RKO (cell line): ENCODE results near the gene ZDHHC13.

Experiments
- DNase-seq: peaks from one replicate; pipeline ENCODE4 v3.0.0-alpha.2; 2016; ENCODE audit warnings: low spot score

Gene ZDHHC13, protein sequence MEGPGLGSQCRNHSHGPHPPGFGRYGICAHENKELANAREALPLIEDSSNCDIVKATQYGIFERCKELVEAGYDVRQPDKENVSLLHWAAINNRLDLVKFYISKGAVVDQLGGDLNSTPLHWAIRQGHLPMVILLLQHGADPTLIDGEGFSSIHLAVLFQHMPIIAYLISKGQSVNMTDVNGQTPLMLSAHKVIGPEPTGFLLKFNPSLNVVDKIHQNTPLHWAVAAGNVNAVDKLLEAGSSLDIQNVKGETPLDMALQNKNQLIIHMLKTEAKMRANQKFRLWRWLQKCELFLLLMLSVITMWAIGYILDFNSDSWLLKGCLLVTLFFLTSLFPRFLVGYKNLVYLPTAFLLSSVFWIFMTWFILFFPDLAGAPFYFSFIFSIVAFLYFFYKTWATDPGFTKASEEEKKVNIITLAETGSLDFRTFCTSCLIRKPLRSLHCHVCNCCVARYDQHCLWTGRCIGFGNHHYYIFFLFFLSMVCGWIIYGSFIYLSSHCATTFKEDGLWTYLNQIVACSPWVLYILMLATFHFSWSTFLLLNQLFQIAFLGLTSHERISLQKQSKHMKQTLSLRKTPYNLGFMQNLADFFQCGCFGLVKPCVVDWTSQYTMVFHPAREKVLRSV

DNA sequence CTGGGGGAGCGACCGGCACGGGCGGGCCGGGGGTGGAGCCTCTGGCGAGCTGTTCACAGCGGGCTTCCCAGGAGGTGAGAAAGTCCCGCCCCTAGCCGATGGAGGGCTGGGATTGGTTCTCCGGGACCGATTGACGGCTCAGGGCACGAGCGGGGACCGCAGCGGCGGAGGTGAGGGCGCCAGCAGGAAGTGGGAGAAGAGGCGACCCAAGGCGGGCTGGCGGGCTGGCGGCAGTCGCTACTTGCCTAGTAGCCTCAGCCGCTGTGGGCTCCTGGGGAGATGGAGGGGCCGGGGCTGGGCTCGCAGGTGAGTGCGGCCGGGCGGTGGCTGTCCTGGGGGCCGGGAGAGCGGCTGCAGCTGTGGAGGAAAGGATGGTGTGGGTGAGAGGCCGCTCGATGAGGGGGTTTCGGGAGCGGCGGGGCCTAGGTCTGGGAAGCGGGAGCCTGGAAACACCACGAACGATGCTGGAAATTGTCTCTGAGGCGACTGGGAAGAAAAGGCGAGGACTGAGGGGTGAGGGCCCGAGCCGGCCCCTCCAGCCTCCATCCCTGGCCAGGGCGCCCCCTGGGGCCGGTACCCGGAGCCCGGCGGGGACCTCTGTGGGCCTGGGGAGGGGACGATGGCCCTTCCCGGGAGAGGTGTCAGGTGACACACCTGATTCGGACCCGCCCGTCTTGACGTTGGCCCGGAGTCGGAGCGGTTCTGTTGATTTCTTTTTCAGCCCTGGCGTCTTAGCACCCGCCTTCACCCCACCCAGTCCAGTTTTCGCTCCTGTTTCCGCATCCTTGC, at the start of gene ZDHHC13:
ZDHHC13 (plus strand) TSS at position 198 of the 789 bp plus-strand sequence; CDS start at position 280, 82 bp downstream.
- DNase-seq, result peak; percentile 91

DNA sequence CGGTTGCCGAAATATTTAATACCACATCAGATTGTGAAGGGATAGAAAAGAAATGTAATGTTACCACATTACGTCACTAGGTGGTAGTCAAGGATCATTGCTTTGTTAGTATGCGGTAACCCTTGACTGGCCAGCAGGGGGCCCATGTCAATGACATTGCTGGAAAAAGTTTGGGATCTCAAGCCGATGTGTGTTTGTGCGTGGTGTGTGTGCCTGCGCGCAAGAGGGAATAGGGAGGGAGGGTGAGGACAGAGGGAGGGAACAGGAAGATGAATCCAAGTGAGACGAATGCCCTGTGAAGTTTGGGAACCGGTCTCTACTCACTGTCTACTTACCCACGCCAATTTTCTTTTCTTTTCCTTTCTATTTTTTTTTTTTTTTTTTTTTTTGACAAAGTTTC, 45.7 kb upstream of the ZDHHC13 start:
- DNase-seq, result peak; percentile 93

DNA sequence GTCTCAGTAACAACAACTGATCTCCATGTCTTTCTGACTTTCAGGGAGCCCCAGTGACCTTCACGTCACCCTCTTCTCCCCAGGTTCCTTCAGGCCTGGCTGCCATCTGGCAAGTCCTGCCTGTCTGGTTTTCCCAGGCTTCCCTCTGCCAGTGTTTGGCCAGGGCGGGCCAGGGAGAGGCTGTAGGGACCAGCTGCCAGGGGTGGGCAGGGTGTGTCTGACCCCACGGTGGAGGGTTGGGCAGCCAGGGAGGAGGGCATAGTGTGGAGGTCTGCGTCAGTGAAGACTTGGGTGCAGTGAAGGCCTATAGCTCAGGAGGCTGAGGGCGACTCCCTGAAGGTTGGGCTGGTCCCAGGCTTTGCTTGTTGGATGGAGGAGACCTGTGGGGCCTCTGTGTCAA, 44.5 kb upstream of the ZDHHC13 start:
- no peak for DNase-seq

DNA sequence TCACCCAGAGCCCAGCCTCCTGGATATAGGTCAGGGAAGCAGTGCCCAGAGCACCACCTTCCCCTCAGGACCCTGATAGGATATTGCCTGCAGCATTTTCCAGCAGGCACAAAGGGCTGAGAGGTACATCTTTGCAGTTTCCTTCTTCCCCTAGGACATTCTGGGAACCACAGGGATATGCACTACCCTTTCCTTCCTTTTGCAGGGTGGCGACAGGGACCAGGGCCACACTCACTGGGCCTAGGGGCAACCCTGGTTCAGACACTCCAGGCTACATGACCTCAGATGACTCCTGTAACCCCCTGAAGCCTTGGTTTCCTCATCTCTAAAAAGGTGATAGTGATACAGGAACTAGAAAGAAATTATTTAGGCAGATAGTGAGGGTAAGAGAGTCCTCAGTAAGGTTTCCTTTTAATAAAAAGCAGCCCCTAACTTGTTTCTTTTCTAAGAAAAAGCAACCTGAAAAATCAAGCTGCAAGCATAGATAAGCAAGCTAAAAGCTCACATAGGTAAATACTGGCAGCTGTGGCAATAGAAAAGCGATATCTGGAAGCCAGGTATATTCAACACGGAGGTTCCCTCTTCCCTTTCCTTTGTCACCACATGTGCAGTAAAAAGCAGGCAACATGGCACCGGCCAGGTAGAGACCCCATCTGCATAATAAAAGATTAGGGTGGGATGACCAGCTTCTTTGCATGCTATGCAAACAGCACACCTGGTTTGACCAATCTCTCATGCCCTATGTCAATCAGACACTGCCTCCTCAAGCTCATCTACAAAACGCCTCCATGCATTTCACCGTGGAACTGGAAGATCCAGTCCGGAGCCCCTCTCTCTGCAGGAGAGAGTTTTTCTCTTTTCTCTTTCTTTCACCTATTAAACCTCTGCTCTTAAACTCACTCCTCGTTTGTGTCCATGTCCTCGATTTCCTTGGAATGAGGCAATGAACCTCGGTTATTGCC, 43.2 kb upstream of the ZDHHC13 start:
- no peak for DNase-seq

DNA sequence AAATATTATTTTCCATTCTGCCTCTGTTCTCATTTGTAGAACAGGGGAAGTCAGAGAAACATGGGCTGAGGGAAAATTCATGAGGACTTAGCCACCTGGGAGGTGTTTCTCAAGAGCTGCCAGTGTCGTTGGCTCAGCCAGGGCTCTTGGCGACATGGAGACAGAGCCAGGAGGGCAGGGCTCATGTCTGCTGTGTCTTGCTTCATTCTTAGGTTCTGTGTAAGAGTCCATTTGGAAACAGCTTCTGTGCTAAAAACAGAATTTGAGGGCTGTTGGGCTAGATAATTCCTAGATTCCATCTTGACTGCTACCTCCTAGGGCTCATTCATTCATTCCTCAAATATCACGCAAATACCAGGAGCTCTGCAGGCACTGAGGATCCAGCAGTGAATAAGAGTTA, 41.3 kb upstream of the ZDHHC13 start:
- no peak for DNase-seq

DNA sequence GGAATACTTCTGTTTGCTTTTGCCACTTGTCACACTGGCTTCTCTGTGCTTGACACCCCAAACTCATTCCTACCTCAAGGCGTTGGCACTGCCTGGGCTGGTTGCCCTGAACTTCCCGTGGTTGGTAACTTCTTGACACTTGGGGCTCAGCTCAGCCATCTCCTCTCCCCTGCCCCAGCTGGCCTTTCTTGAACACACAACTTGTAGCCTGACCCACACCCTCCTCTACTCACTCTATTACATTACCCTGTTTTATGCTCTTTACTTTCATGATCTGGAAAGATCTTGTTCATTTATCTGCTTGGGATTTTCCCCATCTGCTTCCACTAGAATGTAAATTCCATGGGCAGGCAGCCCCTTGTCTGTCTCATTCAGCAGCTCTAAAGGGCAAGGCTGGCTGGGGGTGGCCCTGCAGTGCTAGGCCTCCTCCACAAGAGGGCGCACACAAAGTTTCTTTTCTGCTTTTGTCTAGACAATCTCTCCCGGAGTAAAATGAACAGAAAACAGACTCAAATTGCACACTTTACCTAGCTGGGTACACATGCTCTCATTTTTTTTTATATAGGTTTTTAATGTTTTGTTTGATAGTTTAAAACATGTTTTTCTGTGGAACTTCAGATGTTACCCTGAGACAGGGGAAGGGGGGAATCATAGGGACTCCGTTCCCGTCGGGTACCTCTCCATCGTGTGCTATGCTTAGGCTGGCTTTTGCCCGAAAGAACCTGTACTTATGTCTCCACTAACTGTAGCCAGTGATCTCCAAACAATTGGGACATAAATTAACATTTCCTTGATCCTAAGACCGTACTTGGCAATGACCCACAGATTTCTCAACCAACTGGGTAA, 40.0 kb upstream of the ZDHHC13 start:
- DNase-seq, result peak; percentile 41

DNA sequence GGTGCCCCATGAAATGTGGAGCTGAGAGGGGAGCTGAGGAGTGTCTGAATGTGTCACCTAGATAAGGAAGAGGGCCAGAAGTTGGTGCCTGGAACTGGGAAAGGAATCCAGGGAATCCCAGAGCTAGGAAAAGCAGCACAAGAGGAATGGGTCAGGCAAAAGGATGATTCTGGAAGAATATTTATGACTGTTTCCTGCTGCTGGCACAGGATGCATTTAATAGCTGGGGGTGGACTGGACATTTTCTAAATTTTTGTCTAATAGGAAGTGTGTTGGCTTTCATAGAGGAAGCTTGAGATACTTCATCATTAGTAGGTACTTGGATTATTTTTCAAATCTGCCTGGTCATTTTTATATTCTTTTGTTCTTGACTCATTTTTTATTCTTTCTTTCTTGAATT, 39.0 kb upstream of the ZDHHC13 start:
- DNase-seq, result no peak

DNA sequence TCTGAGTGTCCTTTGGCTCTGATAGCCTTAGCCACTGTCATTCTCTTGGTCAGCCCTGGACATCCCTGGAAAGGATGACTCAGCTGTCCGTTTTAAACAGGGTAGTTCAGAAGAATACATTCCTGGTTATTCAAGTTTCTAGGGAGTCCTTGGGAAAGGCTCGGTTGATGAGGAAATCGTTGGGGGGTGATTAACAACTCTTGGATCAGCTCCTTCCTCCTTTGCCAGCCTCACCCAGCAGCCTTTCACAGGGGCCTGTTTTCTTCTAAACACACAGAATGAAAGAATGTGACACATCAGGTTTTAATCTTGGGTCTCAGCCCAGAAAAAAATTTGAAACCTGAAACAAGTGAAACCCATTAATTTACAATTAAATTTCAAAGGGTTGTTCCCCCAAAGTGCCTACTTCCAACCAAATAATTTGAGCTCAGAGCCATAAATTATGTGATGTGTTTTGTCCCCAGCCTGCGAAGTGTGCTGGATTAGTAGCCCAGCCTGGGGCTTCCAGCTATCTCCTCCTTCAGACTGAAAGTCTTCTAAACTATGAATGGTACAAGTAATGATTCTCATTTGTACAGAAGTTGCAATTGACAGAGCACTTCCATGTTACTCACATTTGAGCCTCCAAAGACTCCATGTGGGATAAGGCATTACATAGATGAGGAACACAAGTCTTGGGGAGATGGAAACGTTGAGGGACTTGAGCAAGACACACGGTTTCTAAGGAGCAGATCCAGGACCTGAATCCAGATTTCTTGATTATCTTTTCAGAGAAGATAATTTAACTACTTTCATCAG, 37.1 kb upstream of the ZDHHC13 start:
- DNase-seq, result no peak

DNA sequence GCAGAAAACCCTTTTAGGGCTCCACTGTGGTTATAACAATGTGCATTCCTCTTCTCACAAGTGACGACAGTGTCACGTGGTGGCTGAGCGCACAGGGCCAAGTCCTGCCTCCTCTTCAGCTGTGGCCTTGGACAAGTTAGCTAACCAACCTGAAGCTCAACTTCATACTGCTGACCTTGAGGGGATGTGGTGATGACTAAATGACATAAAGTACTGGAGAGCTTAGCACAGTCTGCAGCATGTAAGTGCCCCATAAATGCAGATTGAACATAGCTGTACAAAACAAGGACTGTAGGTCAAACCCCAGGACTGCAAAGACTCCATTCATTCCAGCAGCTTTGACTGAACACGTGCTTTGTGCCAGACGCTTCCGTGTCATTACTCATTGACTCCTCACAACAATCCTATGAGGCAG, 36.4 kb upstream of the ZDHHC13 start:
- no peak for DNase-seq

DNA sequence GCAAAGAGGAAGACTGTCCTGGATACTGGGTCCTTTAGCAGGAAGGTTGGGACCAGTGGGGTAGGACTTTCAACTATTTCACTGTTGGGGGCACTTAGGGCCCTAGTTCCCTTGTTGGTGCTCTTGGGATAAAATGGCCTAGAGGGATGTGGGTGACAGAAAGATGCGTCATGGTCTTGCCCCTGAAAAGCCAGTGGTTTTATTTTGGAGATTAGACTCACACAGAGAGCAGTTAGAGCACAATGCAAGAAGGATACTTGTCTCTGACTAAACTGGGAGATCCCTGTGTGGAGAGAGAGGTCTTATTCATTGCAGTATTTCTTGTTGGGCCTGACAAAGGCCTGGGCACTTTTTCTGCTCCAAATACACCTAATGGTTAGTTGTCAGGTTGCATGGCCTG, 33.8 kb upstream of the ZDHHC13 start:
- no peak for DNase-seq

DNA sequence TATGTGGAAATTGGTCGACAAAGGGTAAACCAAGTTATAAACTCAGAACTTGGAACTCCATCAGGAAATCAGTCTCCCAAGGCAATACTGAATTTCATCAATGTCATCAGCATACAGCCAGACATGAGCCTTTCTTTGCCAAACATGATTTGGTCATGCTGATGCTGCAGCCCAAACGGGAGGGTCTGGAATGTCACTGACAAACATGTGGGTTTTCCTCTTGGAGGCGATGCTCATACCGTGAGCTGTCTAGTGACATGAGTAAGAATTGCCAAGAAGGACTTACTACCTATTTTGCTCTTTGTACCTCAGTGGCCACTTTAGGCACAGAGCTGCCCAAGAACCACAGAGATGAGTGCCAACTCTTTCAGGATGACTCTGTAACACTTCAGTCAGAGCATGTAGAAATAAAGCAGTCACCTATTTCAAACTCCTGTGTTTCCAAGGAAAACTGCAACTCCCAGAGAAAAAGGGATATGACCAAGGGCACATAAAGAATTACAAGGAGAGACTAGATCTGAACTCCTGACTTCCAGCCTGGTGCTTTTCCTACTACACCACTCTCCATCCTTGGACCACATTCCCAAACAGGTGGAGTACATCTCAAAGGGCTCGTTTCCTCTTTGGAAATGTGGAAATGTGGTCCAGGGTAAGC, 32.2 kb upstream of the ZDHHC13 start:
- DNase-seq, result no peak

DNA sequence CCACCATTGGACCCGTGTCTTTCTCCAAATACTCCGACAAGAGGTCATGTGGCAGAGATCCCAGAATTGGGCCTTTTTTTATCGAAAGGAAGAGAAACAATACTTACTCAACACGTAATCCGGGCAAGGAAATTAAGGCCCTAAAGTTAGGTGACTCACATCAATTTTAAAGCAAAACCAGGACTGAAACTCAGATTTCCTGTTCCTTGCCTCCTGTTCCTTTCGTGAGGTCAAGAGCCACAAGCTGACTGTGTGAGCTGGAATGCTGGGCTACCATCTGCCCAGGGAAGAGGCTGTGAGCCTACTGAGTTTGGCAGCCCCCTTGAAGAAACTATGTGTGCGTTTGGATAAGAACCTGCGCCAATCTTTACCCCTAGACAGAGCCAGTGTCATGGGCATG, 29.3 kb upstream of the ZDHHC13 start:
- DNase-seq, result no peak

DNA sequence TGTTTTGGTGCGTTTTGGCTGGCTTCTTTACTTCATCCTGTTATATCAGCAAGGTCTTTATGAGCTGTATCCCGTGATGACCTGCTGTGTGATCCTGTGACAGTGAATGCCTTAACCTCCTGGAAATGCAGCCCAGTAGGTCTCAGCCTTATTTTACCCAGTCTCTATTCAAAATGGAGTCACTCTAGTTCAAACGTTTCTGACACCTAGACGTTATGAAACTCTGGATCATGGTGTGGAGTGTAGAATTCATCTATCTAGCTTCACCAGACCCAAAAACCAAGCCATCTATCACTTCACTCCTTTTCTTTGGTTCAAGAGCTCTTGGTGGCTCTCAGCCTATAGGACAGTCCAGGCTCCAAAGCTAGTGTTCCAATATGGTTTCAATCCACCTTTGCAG, 28.2 kb upstream of the ZDHHC13 start:
- no peak for DNase-seq

DNA sequence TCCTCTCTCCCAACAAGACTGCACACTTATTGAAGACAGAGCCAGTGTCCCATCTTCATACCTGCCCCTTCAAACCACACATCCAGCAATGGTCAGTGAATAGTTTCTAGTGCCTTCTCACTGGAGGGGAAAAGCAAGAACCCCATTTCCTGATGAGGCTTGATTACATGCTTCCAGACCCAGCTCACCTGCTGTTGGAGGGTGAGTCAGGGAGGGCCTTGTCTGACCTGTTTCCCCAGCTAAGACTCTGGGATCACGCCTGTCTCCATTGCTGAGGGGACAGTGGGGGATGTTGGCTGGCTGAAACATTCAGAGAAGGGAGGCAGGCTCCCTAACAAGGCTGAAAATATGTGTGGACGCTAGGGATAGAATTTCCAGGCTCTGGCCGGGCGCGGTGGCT, 27.5 kb upstream of the ZDHHC13 start:
- DNase-seq, result no peak

DNA sequence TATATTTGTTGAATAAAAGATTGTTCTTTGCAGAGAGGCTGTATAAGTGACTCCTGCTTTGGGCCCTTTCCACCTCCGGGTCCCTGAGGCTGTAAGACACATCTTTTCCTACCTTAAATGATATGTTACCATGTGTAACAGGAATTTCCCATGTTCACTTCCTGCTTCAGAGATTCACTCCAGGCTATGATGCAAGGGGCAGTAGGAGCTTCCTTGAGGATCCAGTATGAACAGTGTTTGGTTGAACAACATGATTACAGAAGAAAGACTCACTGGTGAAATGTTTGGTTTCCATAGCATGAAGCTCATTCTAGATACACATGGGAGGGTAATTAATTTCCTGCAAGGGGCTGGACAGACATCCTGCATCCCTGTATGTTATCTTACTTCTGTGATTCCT, 25.6 kb upstream of the ZDHHC13 start:
- DNase-seq, result no peak

DNA sequence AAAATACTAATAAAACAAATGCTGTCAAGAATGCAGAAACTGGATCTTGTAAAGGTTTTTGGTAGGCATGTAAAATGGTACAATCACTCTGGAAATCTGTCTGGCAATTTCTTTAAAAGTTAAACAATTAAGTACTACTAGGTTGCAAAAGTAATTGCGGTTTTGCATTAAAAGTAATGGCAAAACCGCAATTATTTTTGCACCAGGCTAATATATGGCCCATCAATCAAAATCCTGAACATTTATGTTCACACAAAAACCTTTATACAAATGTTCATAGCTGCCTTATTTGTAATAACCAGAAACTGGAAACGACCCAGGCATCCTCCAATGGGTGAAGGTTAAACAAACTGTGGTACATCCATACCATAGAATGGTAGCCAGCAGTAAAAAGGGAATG, 24.6 kb upstream of the ZDHHC13 start:
- DNase-seq, result no peak

DNA sequence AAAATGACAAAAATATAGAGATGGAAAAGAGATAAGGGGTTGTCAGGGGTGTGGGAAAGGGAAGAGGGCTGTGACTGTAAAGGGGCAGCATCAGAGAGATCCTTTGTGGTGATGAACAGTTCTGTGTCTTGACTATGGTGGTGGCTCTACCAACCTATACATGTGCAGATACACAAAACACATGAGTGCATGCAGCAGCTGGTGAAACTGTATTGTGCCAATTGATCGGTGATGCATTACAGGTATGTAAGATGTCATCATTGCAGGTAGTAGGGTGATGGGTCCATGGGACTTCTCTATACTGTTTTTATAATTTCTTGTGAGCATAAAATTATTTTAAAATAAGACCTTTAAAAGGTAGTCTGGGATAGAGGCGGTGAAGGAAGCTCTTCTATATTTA, 24.1 kb upstream of the ZDHHC13 start:
- no peak for DNase-seq

DNA sequence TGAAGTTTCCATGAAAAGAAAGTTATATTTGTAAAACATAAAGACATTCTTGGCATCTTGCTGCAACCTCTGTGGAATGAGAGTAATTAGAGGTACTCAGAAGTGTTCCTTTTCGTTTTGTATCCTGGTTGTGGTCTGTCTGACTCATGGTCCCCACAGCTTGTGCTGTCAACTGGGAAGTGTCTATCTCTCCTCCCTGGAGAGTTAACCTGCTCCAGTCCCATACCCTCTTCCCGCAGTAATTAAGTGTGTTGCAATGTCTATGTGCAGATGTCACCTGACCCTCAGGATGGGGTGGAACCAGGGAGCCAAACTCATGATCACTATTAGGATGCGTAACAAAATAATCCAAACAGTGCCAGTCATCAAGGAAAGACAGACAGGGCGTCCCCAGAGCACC, 23.0 kb upstream of the ZDHHC13 start:
- no peak for DNase-seq

DNA sequence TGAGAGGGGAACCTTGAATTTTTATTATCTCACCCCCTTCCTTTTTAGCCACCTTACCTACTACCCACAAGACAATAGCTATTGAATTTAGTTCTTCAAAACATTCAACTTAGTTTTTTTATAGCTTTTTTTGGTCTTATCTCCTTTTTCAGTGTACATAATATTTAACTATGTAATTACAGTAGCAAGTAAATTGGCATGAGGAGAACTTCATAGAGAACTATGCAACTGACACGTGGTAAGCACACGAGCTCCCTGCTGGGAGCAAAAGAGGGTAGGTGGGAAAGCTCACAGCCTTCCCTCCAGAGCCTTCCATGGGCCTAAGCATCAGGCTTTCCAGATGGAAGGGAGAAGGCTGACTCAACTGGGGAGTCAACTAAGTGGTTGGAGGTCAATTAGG, 22.1 kb upstream of the ZDHHC13 start:
- no peak for DNase-seq

DNA sequence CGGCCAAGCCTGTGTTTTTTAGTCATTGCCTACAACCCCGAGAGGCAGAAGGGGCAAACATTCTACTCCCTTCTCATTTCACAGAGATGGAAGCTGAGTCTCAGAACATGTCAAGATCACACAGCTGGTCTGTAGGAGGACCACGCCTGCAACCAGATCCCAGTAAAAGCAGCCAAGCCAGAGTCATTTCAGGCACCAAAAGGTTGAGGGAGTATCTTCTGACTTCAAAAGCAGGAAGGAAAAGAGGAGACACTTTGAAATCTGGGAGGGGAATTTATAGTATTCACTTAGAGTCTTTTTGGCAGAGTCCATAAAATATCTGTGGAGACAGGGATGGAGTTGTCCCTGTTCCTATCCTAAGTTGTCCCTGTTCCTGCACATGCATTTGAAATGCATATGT, 17.9 kb upstream of the ZDHHC13 start:
- no peak for DNase-seq
